Smooth muscle cell (in vitro differentiated cells): ENCODE measurements around the gene PPT2. TPM values are rescaled to one million over a fixed set of nuclear protein-coding genes. Genes with fewer than 3 reads are reported as not detected.

Experiments
- DNase-seq: peaks from one replicate; lab custom pipeline; 2025; ENCODE audit not compliant: unreplicated experiment; lab: John Stamatoyannopoulos, UW
- H2AFZ ChIP-seq: fragments of 200-600 bp; sonication (generic); 2 replicates; pipeline ENCODE4 v1.6.0; 2016; ENCODE audit warnings: antibody characterized with exemption, low read depth, mild to moderate bottlenecking
- H3F3A ChIP-seq: fragments of 200-600 bp; sonication (generic); 2 replicates; pipeline ENCODE4 v1.6.0; 2017; ENCODE audit warnings: antibody characterized with exemption, low read depth
- H3K27ac ChIP-seq: fragments of 200-600 bp; sonication (generic); 2 replicates; pipeline ENCODE4 v1.5.1; 2016; ENCODE audit warnings: low read depth, mild to moderate bottlenecking
- H3K27me3 ChIP-seq: fragments of 200-600 bp; sonication (generic); 2 replicates; pipeline ENCODE4 v1.6.1; 2016; ENCODE audit warnings: low read depth, mild to moderate bottlenecking
- H3K36me3 ChIP-seq: fragments of 200-600 bp; sonication (generic); 2 replicates; pipeline ENCODE4 v1.5.1; 2016; ENCODE audit warnings: low read depth
- H3K4me1 ChIP-seq: fragments of 200-600 bp; sonication (generic); 2 replicates; pipeline ENCODE4 v1.5.1; 2016; ENCODE audit warnings: low read depth
- H3K4me2 ChIP-seq: fragments of 200-600 bp; sonication (generic); 2 replicates; pipeline ENCODE4 v1.6.0; 2016; ENCODE audit warnings: mild to moderate bottlenecking
- H3K4me3 ChIP-seq: fragments of 200-600 bp; sonication (generic); 2 replicates; pipeline ENCODE4 v1.5.1; 2016; ENCODE audit warnings: mild to moderate bottlenecking
- H3K79me2 ChIP-seq: fragments of 200-600 bp; sonication (generic); 2 replicates; pipeline ENCODE4 v1.6.0; 2016; ENCODE audit warnings: low read depth, mild to moderate bottlenecking
- H3K9ac ChIP-seq: fragments of 200-600 bp; sonication (generic); 2 replicates; pipeline ENCODE4 v1.6.0; 2016; ENCODE audit warnings: low read depth
- H3K9me3 ChIP-seq: fragments of 200-600 bp; sonication (generic); replicated peaks from 2 replicates; pipeline ENCODE4 v1.5.1; 2016; ENCODE audit warnings: low read depth
- H4K20me1 ChIP-seq: fragments of 200-600 bp; sonication (generic); 2 replicates; pipeline ENCODE4 v1.6.0; 2016; ENCODE audit warnings: low read depth
- WGBS: methylation state at CpG from one replicate; pipeline ENCODE4 v1.1.7; 2016; ENCODE audit warnings: low lambda C conversion rate; 5-methylcytosine and 5-hydroxymethylcytosine counted together
- polyA plus RNA-seq: library from polyadenylated mRNA; unstranded; fragments of >200 nt; fragmentation: Nextera tagmentation; extraction: Ambion mirVana; gene quantifications from 2 replicates; pipeline ENCODE4 v1.2.1, GENCODE V29; 2016
- total RNA-seq: library from RNA; depleted of rRNA; stranded (reverse); fragments of >200 nt; gene quantifications from 2 replicates; pipeline ENCODE4 v1.2.3, GENCODE V29; 2014
- TF ChIP-seq, protein P1 (sequence below): fragments of 200-600 bp; sonication (generic); IDR thresholded peaks from 2 replicates; pipeline ENCODE4 v1.5.1; 2017; ENCODE audit warnings: borderline replicate concordance, mild to moderate bottlenecking, antibody characterized with exemption; ENCODE audit not compliant: insufficient read depth, poor library complexity, severe bottlenecking

The PPT2 gene
- total and polyA plus RNA-seq, 2 experiments from 2014 or later: 15.7 to 17.5 TPM

DNA sequence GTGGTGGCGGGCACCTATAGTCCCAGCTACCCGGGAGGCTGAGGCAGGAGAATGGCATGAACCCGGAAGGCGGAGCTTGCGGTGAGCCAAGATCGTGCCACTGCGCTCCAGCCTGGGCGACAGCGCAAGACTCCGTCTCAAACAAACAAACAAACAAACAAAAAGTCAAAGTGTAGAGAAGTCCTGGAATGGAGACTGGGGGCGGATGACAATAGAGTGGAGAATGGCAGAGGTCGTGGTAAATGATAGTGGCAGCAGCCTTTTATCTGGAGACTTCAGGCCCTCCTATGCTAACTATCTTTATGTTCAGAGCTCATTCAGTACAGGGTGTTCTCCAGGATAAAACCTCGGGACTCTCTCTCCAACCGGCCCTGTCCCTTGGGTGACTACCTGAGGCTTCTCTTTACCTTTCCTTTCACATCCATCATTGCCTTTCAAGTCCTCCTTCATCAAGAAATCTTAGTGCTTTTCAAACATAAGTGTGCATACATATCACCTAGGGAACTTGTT is 22.4 kb upstream of the PPT2 start:
- H4K20me1 ChIP-seq: no peaks in the 10 kb centered on the region
- no peak overlapping the region for H3K4me3 ChIP-seq
- no peak overlapping the region for H3K4me2 ChIP-seq
- H3K27ac ChIP-seq: no peak overlapping the region
- no peak overlapping the region for H3K9ac ChIP-seq
- TF ChIP-seq, protein P1, sequence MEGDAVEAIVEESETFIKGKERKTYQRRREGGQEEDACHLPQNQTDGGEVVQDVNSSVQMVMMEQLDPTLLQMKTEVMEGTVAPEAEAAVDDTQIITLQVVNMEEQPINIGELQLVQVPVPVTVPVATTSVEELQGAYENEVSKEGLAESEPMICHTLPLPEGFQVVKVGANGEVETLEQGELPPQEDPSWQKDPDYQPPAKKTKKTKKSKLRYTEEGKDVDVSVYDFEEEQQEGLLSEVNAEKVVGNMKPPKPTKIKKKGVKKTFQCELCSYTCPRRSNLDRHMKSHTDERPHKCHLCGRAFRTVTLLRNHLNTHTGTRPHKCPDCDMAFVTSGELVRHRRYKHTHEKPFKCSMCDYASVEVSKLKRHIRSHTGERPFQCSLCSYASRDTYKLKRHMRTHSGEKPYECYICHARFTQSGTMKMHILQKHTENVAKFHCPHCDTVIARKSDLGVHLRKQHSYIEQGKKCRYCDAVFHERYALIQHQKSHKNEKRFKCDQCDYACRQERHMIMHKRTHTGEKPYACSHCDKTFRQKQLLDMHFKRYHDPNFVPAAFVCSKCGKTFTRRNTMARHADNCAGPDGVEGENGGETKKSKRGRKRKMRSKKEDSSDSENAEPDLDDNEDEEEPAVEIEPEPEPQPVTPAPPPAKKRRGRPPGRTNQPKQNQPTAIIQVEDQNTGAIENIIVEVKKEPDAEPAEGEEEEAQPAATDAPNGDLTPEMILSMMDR: no peak
- no peaks in the 10 kb centered on the region for H3K27me3 ChIP-seq
- H3F3A ChIP-seq: peaks cover 4% of the 10 kb centered on the region
- no peaks in the 10 kb centered on the region for H3K36me3 ChIP-seq
- peaks cover 18% of the 10 kb centered on the region for H3K79me2 ChIP-seq
- 94% methylated on average over 14 of the region's 14 CpGs for whole genome bisulfite sequencing
- no peaks in the 10 kb centered on the region for H3K9me3 ChIP-seq
- H2AFZ ChIP-seq: no peak overlapping the region
- DNase-seq: no peak
- H3K4me1 ChIP-seq: peaks cover 21% of the 10 kb centered on the region

DNA sequence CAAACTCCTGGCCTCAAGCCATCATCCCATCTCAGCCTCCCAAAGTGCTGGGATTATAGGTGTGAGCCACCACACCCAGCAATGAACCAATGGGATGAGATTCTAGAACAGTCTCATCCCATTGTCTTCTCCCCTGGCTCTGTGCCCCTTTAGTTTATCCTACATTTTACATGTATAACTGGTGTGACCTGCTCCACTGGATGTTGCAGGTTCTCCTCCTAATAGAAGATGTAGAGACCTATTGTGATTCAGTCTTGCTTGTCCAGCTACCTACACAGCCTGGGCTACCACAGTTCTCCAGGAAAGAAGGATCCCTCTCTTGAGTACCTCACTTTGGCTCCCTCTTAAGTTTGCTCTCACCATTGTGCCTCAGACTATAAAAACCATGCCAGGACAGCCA is 21.8 kb upstream of the PPT2 start:
- no peak for DNase-seq
- peaks cover 15% of the 10 kb centered on the region for H3K4me1 ChIP-seq
- no peaks in the 10 kb centered on the region for H3K36me3 ChIP-seq
- TF ChIP-seq, protein P1: no peak
- H3K4me3 ChIP-seq: no peak overlapping the region
- H3K4me2 ChIP-seq: no peak overlapping the region
- peak overlapping the region; percentile 11 for H3K27ac ChIP-seq
- H2AFZ ChIP-seq: no peak overlapping the region
- H3K9me3 ChIP-seq: no peaks in the 10 kb centered on the region
- no peaks in the 10 kb centered on the region for H3K27me3 ChIP-seq
- H3K79me2 ChIP-seq: peaks cover 12% of the 10 kb centered on the region
- H3F3A ChIP-seq: peaks cover 4% of the 10 kb centered on the region
- H3K9ac ChIP-seq: no peak overlapping the region
- H4K20me1 ChIP-seq: no peaks in the 10 kb centered on the region

DNA sequence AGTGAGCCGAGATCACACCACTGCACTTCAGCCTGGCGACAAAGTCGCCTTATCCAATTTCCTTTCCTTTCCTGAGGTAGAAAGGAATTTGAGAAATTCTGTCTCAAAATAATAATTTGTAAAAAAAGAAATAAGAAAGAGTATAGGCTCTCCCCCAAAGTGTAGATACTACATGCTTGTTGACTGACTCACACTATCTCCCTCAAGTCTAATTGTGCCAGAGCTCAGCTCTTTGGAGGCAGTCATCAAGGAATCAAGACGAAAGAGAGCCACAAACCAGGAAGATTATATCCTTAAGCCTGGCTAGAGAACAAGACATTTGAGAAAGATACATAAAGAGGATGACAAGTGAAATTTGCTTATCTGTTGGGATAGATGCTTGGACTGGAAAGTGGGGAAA is 20.2 kb upstream of the PPT2 start:
- Histone ChIP-seq H3K4me2 (no peak overlapping the region), H3K4me1 (peaks cover 8% of the 10 kb centered on the region), H2AFZ (no peak overlapping the region), H4K20me1 (no peaks in the 10 kb centered on the region), H3K36me3 (no peaks in the 10 kb centered on the region), H3K9ac (no peak overlapping the region), H3K27ac (no peak overlapping the region), H3K4me3 (no peak overlapping the region), H3K9me3 (no peaks in the 10 kb centered on the region), H3K79me2 (peaks cover 8% of the 10 kb centered on the region), H3F3A (peaks cover 4% of the 10 kb centered on the region), H3K27me3 (no peaks in the 10 kb centered on the region)
- TF ChIP-seq, protein P1: no peak
- 59% methylated on average over 4 of the region's 4 CpGs for WGBS
- no peak for DNase-seq

DNA sequence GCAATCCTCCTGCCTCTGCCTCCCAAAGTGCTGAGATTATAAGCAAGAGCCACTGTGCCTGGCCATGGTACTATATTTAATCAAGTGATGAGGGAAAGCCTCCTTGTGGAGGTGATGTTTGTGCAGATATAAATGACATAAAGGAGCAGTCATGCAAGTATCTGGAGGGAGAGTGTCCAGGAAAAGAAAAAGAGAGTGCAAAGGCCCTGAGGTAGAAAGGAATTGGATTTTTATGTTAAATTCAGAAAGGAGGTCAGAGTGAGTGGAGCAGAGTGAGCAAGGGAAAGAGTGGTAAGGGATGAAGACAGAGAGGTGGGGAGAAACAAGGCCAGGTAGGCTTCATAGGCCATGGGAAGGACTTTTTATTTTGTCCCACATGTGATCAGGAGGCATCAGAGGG is 16.5 kb upstream of the PPT2 start:
- H3K27ac ChIP-seq: no peak overlapping the region
- H3K79me2 ChIP-seq: no peaks in the 10 kb centered on the region
- no peak overlapping the region for H2AFZ ChIP-seq
- no peaks in the 10 kb centered on the region for H3K4me1 ChIP-seq
- no peaks in the 10 kb centered on the region for H3K36me3 ChIP-seq
- no peaks in the 10 kb centered on the region for H4K20me1 ChIP-seq
- no peaks in the 10 kb centered on the region for H3K9me3 ChIP-seq
- H3K4me2 ChIP-seq: no peak overlapping the region
- TF ChIP-seq, protein P1: no peak
- no peak overlapping the region for H3K4me3 ChIP-seq
- no peak for DNase-seq
- H3K27me3 ChIP-seq: no peaks in the 10 kb centered on the region
- no peak overlapping the region for H3K9ac ChIP-seq
- H3F3A ChIP-seq: no peaks in the 10 kb centered on the region
